22Rv1 (cell line): ENCODE data around the gene KIF22.

Experiments used
- ZFX ChIP-seq: fragments of 450-650 bp; IDR thresholded peaks from 2 replicates; pipeline ENCODE4 v1.6.1; 2017; ENCODE audit warnings: antibody characterized with exemption, borderline replicate concordance
- TF ChIP-seq, protein P1 (sequence below): fragments of 450-650 bp; IDR thresholded peaks from 2 replicates; pipeline ENCODE4 v1.5.1; 2017; ENCODE audit warnings: mild to moderate bottlenecking

- TF ChIP-seq, protein P1, sequence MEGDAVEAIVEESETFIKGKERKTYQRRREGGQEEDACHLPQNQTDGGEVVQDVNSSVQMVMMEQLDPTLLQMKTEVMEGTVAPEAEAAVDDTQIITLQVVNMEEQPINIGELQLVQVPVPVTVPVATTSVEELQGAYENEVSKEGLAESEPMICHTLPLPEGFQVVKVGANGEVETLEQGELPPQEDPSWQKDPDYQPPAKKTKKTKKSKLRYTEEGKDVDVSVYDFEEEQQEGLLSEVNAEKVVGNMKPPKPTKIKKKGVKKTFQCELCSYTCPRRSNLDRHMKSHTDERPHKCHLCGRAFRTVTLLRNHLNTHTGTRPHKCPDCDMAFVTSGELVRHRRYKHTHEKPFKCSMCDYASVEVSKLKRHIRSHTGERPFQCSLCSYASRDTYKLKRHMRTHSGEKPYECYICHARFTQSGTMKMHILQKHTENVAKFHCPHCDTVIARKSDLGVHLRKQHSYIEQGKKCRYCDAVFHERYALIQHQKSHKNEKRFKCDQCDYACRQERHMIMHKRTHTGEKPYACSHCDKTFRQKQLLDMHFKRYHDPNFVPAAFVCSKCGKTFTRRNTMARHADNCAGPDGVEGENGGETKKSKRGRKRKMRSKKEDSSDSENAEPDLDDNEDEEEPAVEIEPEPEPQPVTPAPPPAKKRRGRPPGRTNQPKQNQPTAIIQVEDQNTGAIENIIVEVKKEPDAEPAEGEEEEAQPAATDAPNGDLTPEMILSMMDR, result no peak
- no peak for TF ChIP-seq ZFX
Observed at GRCh38 chr16:29761882-29762281, 28.7 kb upstream of the KIF22 start.
